Measurements from ENCODE around the gene CDC25B.
A peak's percentile ranks its signal among the peaks of the same experiment; 100 is the strongest.

Gene CDC25B

GRCh38 chr20:3764659-3765058 is 31.5 kb upstream of the CDC25B start:
- no peak for DNase-seq

GRCh38 chr20:3765171-3765882 is 30.8 kb upstream of the CDC25B start:
- DNase-seq: no peak

- no peak for DNase-seq
These were observed 29.5 kb upstream of the CDC25B start for GRCh38 chr20:3766422-3767109.

GRCh38 chr20:3767110-3767426 is 29.0 kb upstream of the CDC25B start:
- no peak for DNase-seq

- DNase-seq: peak; percentile 97 to 98
These were observed 28.4 kb upstream of the CDC25B start, which contains the start of gene ADISSP for GRCh38 chr20:3767427-3768341. ADISSP (minus strand) TSS chr20:3767753; CDS start chr20:3760100, 7,653 bp downstream.

- DNase-seq: peak; percentile 93
These were observed 27.6 kb upstream of the CDC25B start for GRCh38 chr20:3768342-3769130.

- DNase-seq: no peak
These were observed 24.5 kb upstream of the CDC25B start for GRCh38 chr20:3771552-3772058.

GRCh38 chr20:3775457-3776108 is 20.5 kb upstream of the CDC25B start:
- no peak for DNase-seq

GRCh38 chr20:3777381-3777715 is 18.8 kb upstream of the CDC25B start:
- no peak for DNase-seq

- DNase-seq: peak; percentile 54 to 58
These were observed 18.1 kb upstream of the CDC25B start for GRCh38 chr20:3777716-3778629.

- DNase-seq: no peak
These were observed 17.1 kb upstream of the CDC25B start for GRCh38 chr20:3778976-3779375.

GRCh38 chr20:3781153-3781910 is 14.8 kb upstream of the CDC25B start, which contains the start of gene SPEF1:
SPEF1 (minus strand) TSS chr20:3781448; CDS start chr20:3781287, 161 bp downstream.
- DNase-seq: peak; percentile 92 to 97

- no peak for DNase-seq
These were observed 13.5 kb upstream of the CDC25B start for GRCh38 chr20:3782597-3782996.

GRCh38 chr20:3783068-3783489 is 13.0 kb upstream of the CDC25B start:
- no peak for DNase-seq

- no peak for DNase-seq
These were observed 12.5 kb upstream of the CDC25B start for GRCh38 chr20:3783511-3784195.

- DNase-seq: no peak
These were observed 11.8 kb upstream of the CDC25B start for GRCh38 chr20:3784216-3784853.

- DNase-seq: no peak
These were observed 11.3 kb upstream of the CDC25B start for GRCh38 chr20:3784863-3785239.

- no peak for DNase-seq
These were observed 10.6 kb upstream of the CDC25B start for GRCh38 chr20:3785240-3786125.

Measured in Kasumi-1 (cell line).